Left ventricle myocardium inferior (tissue), 1 donor: ENCODE data around the gene RANBP3. TPM values are rescaled to one million over a fixed set of nuclear protein-coding genes. Genes with fewer than 3 reads are reported as not detected.

Experiments
- DNase-seq: peaks from one replicate; pipeline ENCODE4 v3.0.0-alpha.2; 2020
- H3K27ac ChIP-seq: fragments of 200-600 bp; replicated peaks from 2 replicates; pipeline ENCODE4 v1.8.0; 2021
- H3K27me3 ChIP-seq: fragments of 200-600 bp; 2 replicates; pipeline ENCODE4 v1.8.0; 2021; ENCODE audit warnings: low read depth
- H3K36me3 ChIP-seq: fragments of 200-600 bp; 2 replicates; pipeline ENCODE4 v1.8.0; 2021
- H3K4me1 ChIP-seq: fragments of 200-600 bp; 2 replicates; pipeline ENCODE4 v1.8.0; 2021
- H3K4me3 ChIP-seq: fragments of 200-600 bp; 2 replicates; pipeline ENCODE4 v1.8.0; 2021; ENCODE audit warnings: mild to moderate bottlenecking, moderate library complexity
- H3K9me3 ChIP-seq: fragments of 200-600 bp; replicated peaks from 2 replicates; pipeline ENCODE4 v1.8.0; 2021
- CTCF ChIP-seq: fragments of 200-600 bp; IDR thresholded peaks from 2 replicates; pipeline ENCODE4 v1.8.0; 2021; ENCODE audit warnings: antibody characterized with exemption, mild to moderate bottlenecking, borderline replicate concordance
- intact Hi-C: fragments of 100-400 bp; cut with micrococcal nuclease; formaldehyde crosslinking; loops from one replicate; pipeline ENCODE4 v1.11.0; 2022
- total RNA-seq: library from RNA; stranded (reverse); fragmentation: NEBNext Ultra II Directional; extraction: Animal tissue kit (Norgen Biotek cat#: 25700); gene quantifications from one replicate; pipeline ENCODE4 v1.2.1, GENCODE V29; 2021
- donor health status: DM: no; HTN: yes; CAD: no; lungs with severe emphysema.

The RANBP3 gene
- total RNA-seq, 1 donor from 2014 or later: 54.8 TPM

- TF ChIP-seq CTCF: no peak
- Histone ChIP-seq H3K4me1 (peaks cover 16% of the 10 kb centered on the region), H3K9me3 (no peaks in the 10 kb centered on the region), H3K4me3 (no peak overlapping the region), H3K36me3 (peaks cover 5% of the 10 kb centered on the region), H3K27me3 (no peaks in the 10 kb centered on the region), H3K27ac (no peak overlapping the region)
- intact Hi-C loops: no loop called here
- no peak for DNase-seq
Measured at GRCh38 chr19:6018786-6019185, 40.8 kb upstream of the RANBP3 start.

- intact Hi-C loops: no loop called here
- DNase-seq: no peak
- Histone ChIP-seq H3K9me3 (no peaks in the 10 kb centered on the region), H3K4me1 (peaks cover 8% of the 10 kb centered on the region), H3K36me3 (peaks cover 13% of the 10 kb centered on the region), H3K27me3 (no peaks in the 10 kb centered on the region), H3K27ac (no peak overlapping the region), H3K4me3 (no peak overlapping the region)
- TF ChIP-seq CTCF: no peak
Measured at GRCh38 chr19:6017576-6017975, 39.6 kb upstream of the RANBP3 start.

- H3K27ac ChIP-seq: no peak overlapping the region
- H3K27me3 ChIP-seq: no peaks in the 10 kb centered on the region
- no peaks in the 10 kb centered on the region for H3K4me1 ChIP-seq
- no peak overlapping the region for H3K4me3 ChIP-seq
- intact Hi-C loops: no loop called here
- no peak for TF ChIP-seq CTCF
- DNase-seq: no peak
- peaks cover 24% of the 10 kb centered on the region for H3K36me3 ChIP-seq
- H3K9me3 ChIP-seq: no peaks in the 10 kb centered on the region
Measured at GRCh38 chr19:6015841-6016545, 38.1 kb upstream of the RANBP3 start.

GRCh38 chr19:6014551-6015135, 36.7 kb upstream of the RANBP3 start:
- Histone ChIP-seq H3K27me3 (no peaks in the 10 kb centered on the region), H3K4me1 (no peaks in the 10 kb centered on the region), H3K27ac (no peak overlapping the region), H3K9me3 (no peaks in the 10 kb centered on the region), H3K4me3 (no peak overlapping the region), H3K36me3 (peaks cover 29% of the 10 kb centered on the region)
- TF ChIP-seq CTCF: no peak
- intact Hi-C loops: no loop called here
- no peak for DNase-seq

GRCh38 chr19:6012426-6013170, 34.7 kb upstream of the RANBP3 start:
- Histone ChIP-seq H3K27ac (no peak overlapping the region), H3K4me1 (no peaks in the 10 kb centered on the region), H3K27me3 (no peaks in the 10 kb centered on the region), H3K36me3 (peaks cover 36% of the 10 kb centered on the region), H3K9me3 (no peaks in the 10 kb centered on the region), H3K4me3 (no peak overlapping the region)
- intact Hi-C loops: no loop called here
- no peak for TF ChIP-seq CTCF
- DNase-seq: no peak
